NCI-H128 (cell line): ENCODE data around the gene DUSP9.

Source experiments
- DNase-seq: peaks from one replicate; lab custom pipeline; 2025; ENCODE audit not compliant: unreplicated experiment; lab: John Stamatoyannopoulos, UW

The DUSP9 gene

GRCh38 chrX:153621949-153622598, 24.9 kb upstream of the DUSP9 start:
- DNase-seq, result no peak

- DNase-seq, result no peak
Observed at GRCh38 chrX:153622661-153623309, 24.2 kb upstream of the DUSP9 start.

GRCh38 chrX:153623310-153624029, 23.5 kb upstream of the DUSP9 start:
- DNase-seq, result no peak

GRCh38 chrX:153624196-153625091, 22.6 kb upstream of the DUSP9 start:
- no peak for DNase-seq

GRCh38 chrX:153625271-153626024, 21.6 kb upstream of the DUSP9 start:
- DNase-seq, result no peak

GRCh38 chrX:153626025-153626633, 20.9 kb upstream of the DUSP9 start:
- no peak for DNase-seq

GRCh38 chrX:153626863-153627674, 19.9 kb upstream of the DUSP9 start:
- no peak for DNase-seq

GRCh38 chrX:153627675-153628111, 19.3 kb upstream of the DUSP9 start:
- no peak for DNase-seq

GRCh38 chrX:153628129-153628528, 18.9 kb upstream of the DUSP9 start:
- no peak for DNase-seq

- no peak for DNase-seq
Observed at GRCh38 chrX:153628665-153629064, 18.3 kb upstream of the DUSP9 start.

GRCh38 chrX:153631346-153631745, 15.7 kb upstream of the DUSP9 start:
- DNase-seq, result no peak

- no peak for DNase-seq
Observed at GRCh38 chrX:153631907-153632594, 15.0 kb upstream of the DUSP9 start.

GRCh38 chrX:153632595-153632946, 14.4 kb upstream of the DUSP9 start:
- no peak for DNase-seq

GRCh38 chrX:153633048-153633447, 14.0 kb upstream of the DUSP9 start:
- no peak for DNase-seq

- DNase-seq, result no peak
Observed at GRCh38 chrX:153633607-153634180, 13.3 kb upstream of the DUSP9 start.

GRCh38 chrX:153634236-153634635, 12.8 kb upstream of the DUSP9 start:
- no peak for DNase-seq

- DNase-seq, result no peak
Observed at GRCh38 chrX:153634832-153635231, 12.2 kb upstream of the DUSP9 start.

GRCh38 chrX:153635388-153635787, 11.6 kb upstream of the DUSP9 start:
- no peak for DNase-seq
